CD14-positive monocyte (primary cell): ENCODE results near the gene LINGO4. TPM values are rescaled to one million over a fixed set of nuclear protein-coding genes. Genes with fewer than 3 reads are reported as not detected.

Experiments used
- DNase-seq, 3 donors: peaks; one replicate each; pipeline ENCODE4 v3.0.0-alpha.2; 2011 to 2022
- H2AFZ ChIP-seq: 2 replicates; pipeline ENCODE4 v1.6.0; 2012; ENCODE audit warnings: mild to moderate bottlenecking, low read depth, low read length, inconsistent platforms; ENCODE audit not compliant: insufficient read depth, poor library complexity, severe bottlenecking
- H3K27ac ChIP-seq, 2 donors: 1 replicate in 1 of 2; 2 replicates in 1 of 2; pipeline ENCODE4 v1.5.1; 2012 to 2013; ENCODE audit warnings: low read length in 2 of 2, control low read depth in 1 of 2, inconsistent platforms in 1 of 2, low read depth in 1 of 2, mild to moderate bottlenecking in 1 of 2
- H3K27me3 ChIP-seq, 2 donors: one replicate each; pipeline versions ENCODE4 v1.6.0 to v1.6.1; 2011 to 2013; ENCODE audit warnings: low read length in 2 of 2; ENCODE audit not compliant: control insufficient read depth in 2 of 2, insufficient read depth in 2 of 2
- H3K36me3 ChIP-seq, 2 donors: replicated peaks in 1 of 2; 1 replicate in 1 of 2; 2 replicates in 1 of 2; pipeline versions ENCODE4 v1.5.1 to v1.6.1; 2012 to 2013; ENCODE audit warnings: low read length in 2 of 2, control low read depth in 1 of 2, inconsistent platforms in 1 of 2, mild to moderate bottlenecking in 1 of 2; ENCODE audit not compliant: insufficient read depth in 2 of 2, control insufficient read depth in 1 of 2
- H3K4me1 ChIP-seq, 2 donors: 1 replicate in 1 of 2; 2 replicates in 1 of 2; pipeline versions ENCODE4 v1.5.1 to v1.6.1; 2012 to 2013; ENCODE audit warnings: low read length in 2 of 2, control low read depth in 1 of 2, inconsistent platforms in 1 of 2, mild to moderate bottlenecking in 1 of 2, moderate library complexity in 1 of 2; ENCODE audit not compliant: insufficient read depth in 2 of 2, control insufficient read depth in 1 of 2
- H3K4me2 ChIP-seq: replicated peaks from 2 replicates; pipeline ENCODE3; 2012; ENCODE audit warnings: low read length, moderate library complexity, mild to moderate bottlenecking; ENCODE audit not compliant: poor library complexity, severe bottlenecking; ENCODE audit errors: extremely low read depth
- H3K4me3 ChIP-seq, 3 experiments: fragments of 200-600 bp in 1 of 3; sonication (generic) in 1 of 3; replicated peaks in 1 of 3; 1 replicate in 2 of 3; 2 replicates in 1 of 3; pipeline ENCODE4 v1.5.1; 2011 to 2013; ENCODE audit warnings: low read length in 3 of 3, mild to moderate bottlenecking in 3 of 3, control low read depth in 2 of 3, low read depth in 2 of 3, inconsistent platforms in 1 of 3, moderate library complexity in 1 of 3
- H3K79me2 ChIP-seq: 2 replicates; pipeline ENCODE4 v1.6.0; 2012; ENCODE audit warnings: mild to moderate bottlenecking, control low read depth, inconsistent platforms, low read length, moderate library complexity; ENCODE audit not compliant: insufficient read depth
- H3K9ac ChIP-seq: 2 replicates; pipeline ENCODE4 v1.6.0; 2017; ENCODE audit warnings: low read length, mild to moderate bottlenecking; ENCODE audit not compliant: insufficient read depth, poor library complexity, severe bottlenecking
- H3K9me3 ChIP-seq, 2 donors: replicated peaks in 1 of 2; 1 replicate in 1 of 2; 2 replicates in 1 of 2; pipeline versions ENCODE4 v1.5.1 to v1.6.1; 2012 to 2013; ENCODE audit warnings: low read length in 2 of 2, control low read depth in 1 of 2; ENCODE audit not compliant: control insufficient read depth in 1 of 2, insufficient read depth in 1 of 2
- H4K20me1 ChIP-seq: 2 replicates; pipeline ENCODE4 v1.6.0; 2012; ENCODE audit warnings: mild to moderate bottlenecking, low read length, control low read depth, moderate library complexity; ENCODE audit not compliant: insufficient read depth
- H3K27ac Mint-ChIP-seq, 7 donors: one replicate each; pipeline ENCODE4 v1.8.0; 2020; ENCODE audit warnings: mild to moderate bottlenecking in 7 of 7, mixed read lengths in 7 of 7, moderate library complexity in 6 of 7, inconsistent platforms in 2 of 7
- H3K27me3 Mint-ChIP-seq, 3 donors: one replicate each; pipeline ENCODE4 v1.8.0; 2021 to 2022; ENCODE audit warnings: low read depth in 3 of 3, mild to moderate bottlenecking in 3 of 3, mixed read lengths in 3 of 3, moderate library complexity in 3 of 3, inconsistent platforms in 1 of 3
- H3K36me3 Mint-ChIP-seq, 2 donors: one replicate each; pipeline ENCODE4 v1.8.0; 2020; ENCODE audit warnings: mixed read lengths in 2 of 2, inconsistent platforms in 1 of 2, mild to moderate bottlenecking in 1 of 2
- H3K4me1 Mint-ChIP-seq: one replicate; pipeline ENCODE4 v1.8.0; 2020; ENCODE audit warnings: mild to moderate bottlenecking, mixed read lengths
- H3K4me3 Mint-ChIP-seq, 2 donors: one replicate each; pipeline ENCODE4 v1.8.0; 2020; ENCODE audit warnings: mild to moderate bottlenecking in 2 of 2, mixed read lengths in 2 of 2, moderate library complexity in 1 of 2
- H3K9me3 Mint-ChIP-seq, 7 donors: one replicate each; pipeline ENCODE4 v1.8.0; 2020 to 2022; ENCODE audit warnings: mixed read lengths in 7 of 7, mild to moderate bottlenecking in 6 of 7, moderate library complexity in 6 of 7, inconsistent platforms in 2 of 7
- WGBS: methylation state at CpG from one replicate; pipeline ENCODE4 v1.1.5; 2013; ENCODE audit warnings: missing lambda C conversion rate; ENCODE audit not compliant: insufficient coverage; 5-methylcytosine and 5-hydroxymethylcytosine counted together
- intact Hi-C, 2 donors: fragments of 100-400 bp; cut with micrococcal nuclease; formaldehyde crosslinking; loops; one replicate each; pipeline versions ENCODE4 v1.15.0 to v1.15.1; 2023
- polyA minus RNA-seq: library from RNA; depleted of rRNA, polyadenylated mRNA; stranded (reverse); fragments of >200 nt; gene quantifications from 2 replicates; pipeline ENCODE4 v1.2.3, GENCODE V29; 2012
- polyA plus RNA-seq, 3 donors: library from polyadenylated mRNA; depleted of rRNA in 1 of 3; unstranded in 2 of 3; stranded (reverse) in 1 of 3; fragments of 300-500 nt in 2 of 3; fragments of >200 nt in 1 of 3; fragmentation: Illumina TruSeq in 2 of 3; gene quantifications; 1 replicate in 2 of 3; 2 replicates in 1 of 3; pipeline ENCODE4 v1.2.3, GENCODE V29; 2012 to 2021
- total RNA-seq, 12 experiments: library from RNA in 1 of 12; stranded (reverse) in 1 of 12; fragments of 120-200 nt in 1 of 12; gene quantifications; one replicate each; pipeline ENCODE4 v1.2.4 and lab custom pipeline; 2013 to 2026; ENCODE audit warnings: mixed read lengths in 6 of 12, inconsistent platforms in 1 of 12
- TF ChIP-seq, protein P1 (sequence below): fragments of 200-600 bp; IDR thresholded peaks from one replicate; pipeline ENCODE4 v1.8.0; 2022; ENCODE audit warnings: antibody characterized with exemption, mild to moderate bottlenecking

LINGO4 gene, protein sequence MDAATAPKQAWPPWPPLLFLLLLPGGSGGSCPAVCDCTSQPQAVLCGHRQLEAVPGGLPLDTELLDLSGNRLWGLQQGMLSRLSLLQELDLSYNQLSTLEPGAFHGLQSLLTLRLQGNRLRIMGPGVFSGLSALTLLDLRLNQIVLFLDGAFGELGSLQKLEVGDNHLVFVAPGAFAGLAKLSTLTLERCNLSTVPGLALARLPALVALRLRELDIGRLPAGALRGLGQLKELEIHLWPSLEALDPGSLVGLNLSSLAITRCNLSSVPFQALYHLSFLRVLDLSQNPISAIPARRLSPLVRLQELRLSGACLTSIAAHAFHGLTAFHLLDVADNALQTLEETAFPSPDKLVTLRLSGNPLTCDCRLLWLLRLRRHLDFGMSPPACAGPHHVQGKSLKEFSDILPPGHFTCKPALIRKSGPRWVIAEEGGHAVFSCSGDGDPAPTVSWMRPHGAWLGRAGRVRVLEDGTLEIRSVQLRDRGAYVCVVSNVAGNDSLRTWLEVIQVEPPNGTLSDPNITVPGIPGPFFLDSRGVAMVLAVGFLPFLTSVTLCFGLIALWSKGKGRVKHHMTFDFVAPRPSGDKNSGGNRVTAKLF
- not detected for total RNA-seq (2013)
- polyA plus RNA-seq (not detected), polyA minus RNA-seq (not detected in 2 replicates), total RNA-seq (lab: John Stamatoyannopoulos, UW) (0 to 0.46 (median 0) reads per million in 11 experiments)

DNA sequence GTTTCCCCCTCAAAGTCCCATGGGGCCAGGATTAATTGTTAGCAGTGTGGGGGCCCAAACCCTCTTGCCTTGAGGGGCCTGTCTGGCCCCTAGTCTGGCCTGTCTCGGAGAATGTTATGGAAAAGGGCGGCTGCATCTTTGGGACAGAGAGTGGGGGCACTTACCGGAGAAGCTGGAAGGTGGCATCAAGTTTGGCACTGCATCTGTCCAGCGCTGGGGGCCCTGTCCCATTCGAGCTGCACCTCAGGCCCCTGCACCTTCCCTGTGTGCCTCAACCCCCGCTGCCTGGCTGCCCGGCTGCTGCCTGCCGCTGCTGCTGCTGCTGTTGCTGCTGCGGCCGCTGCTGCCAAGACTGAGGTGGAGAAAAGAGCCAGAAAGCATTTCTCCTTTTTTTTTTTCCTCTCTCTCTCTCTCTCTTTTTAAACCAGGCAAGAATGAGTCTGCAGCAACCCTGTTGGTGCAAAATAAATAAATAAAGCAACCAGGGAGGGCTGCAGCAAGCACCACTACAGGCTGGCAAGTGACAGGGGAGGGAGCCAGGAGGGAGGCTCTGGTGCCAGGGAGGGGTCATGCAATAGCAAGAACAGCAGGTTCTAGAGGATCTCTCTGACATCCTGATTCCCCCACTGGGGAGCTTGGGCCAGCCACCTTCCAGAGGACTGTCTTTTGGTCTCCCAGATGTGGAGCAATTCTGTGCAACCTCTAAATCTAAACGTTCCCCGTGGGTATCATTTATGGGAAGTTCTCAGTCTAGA lies at the start of gene LINGO4:
Gene LINGO4, minus strand, starts transcription at position 354 of the 755 bp plus-strand sequence. CDS start 2,715 bp downstream, outside the sequence.
- Histone ChIP-seq H3K27me3 (peaks cover 2 to 9% of the 10 kb centered on the region in 2 donors), H3K79me2 (no peaks in the 10 kb centered on the region), H3K9ac (no peak within 1 kb of the TSS), H3K4me1 (peaks cover 0 to 6% of the 10 kb centered on the region in 2 donors), H3K4me2 (no peak within 1 kb of the TSS), H3K36me3 (no peaks in the 10 kb centered on the region), H3K4me3 (no peak within 1 kb of the TSS), H3K9me3 (no peaks in the 10 kb centered on the region), H3K27ac (no peak within 1 kb of the TSS), H2AFZ (no peak within 1 kb of the TSS), H4K20me1 (no peaks in the 10 kb centered on the region)
- intact Hi-C loops, result no loop called here
- WGBS, result 93% methylated on average over 10 of the region's 12 CpGs
- Mint-ChIP-seq H3K27me3 (peaks cover 22 to 28% (median 25%) of the 10 kb centered on the region in 3 donors), H3K36me3 (no peaks in the 10 kb centered on the region), H3K27ac (no peak within 1 kb of the TSS), H3K4me3 (peak within 1 kb of the TSS in 1 of 2 donors; percentile 4), H3K4me1 (peaks cover 16% of the 10 kb centered on the region), H3K9me3 (no peaks in the 10 kb centered on the region)
- TF ChIP-seq, protein P1, sequence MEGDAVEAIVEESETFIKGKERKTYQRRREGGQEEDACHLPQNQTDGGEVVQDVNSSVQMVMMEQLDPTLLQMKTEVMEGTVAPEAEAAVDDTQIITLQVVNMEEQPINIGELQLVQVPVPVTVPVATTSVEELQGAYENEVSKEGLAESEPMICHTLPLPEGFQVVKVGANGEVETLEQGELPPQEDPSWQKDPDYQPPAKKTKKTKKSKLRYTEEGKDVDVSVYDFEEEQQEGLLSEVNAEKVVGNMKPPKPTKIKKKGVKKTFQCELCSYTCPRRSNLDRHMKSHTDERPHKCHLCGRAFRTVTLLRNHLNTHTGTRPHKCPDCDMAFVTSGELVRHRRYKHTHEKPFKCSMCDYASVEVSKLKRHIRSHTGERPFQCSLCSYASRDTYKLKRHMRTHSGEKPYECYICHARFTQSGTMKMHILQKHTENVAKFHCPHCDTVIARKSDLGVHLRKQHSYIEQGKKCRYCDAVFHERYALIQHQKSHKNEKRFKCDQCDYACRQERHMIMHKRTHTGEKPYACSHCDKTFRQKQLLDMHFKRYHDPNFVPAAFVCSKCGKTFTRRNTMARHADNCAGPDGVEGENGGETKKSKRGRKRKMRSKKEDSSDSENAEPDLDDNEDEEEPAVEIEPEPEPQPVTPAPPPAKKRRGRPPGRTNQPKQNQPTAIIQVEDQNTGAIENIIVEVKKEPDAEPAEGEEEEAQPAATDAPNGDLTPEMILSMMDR, result no peak
- DNase-seq, result no peak

DNA sequence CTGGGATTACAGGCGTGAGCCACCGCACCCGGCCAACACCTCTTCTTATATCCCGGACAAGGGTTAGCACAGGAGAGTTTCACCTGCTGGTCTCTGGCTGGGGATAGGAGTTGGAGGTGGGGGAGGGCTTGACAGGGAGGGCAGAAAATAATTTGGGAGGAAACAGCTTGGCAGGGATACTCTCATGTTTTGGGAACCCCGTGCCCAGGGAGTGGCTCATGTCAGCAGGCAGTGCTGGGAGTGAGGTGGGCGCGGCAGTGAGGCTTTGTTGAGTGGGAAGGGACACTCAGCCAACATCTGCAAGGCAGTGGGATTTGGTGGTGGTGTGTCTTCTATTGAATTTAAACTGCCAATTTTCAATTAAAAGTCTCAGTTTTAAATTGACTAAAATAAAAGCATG lies 49.4 kb upstream of the LINGO4 start:
- H3K36me3 Mint-ChIP-seq, result no peaks in the 10 kb centered on the region
- Histone ChIP-seq H3K9ac (no peak overlapping the region), H3K27ac (no peak overlapping the region), H3K4me2 (no peak overlapping the region), H4K20me1 (no peaks in the 10 kb centered on the region), H3K4me3 (no peak overlapping the region), H2AFZ (no peak overlapping the region), H3K9me3 (no peaks in the 10 kb centered on the region), H3K79me2 (no peaks in the 10 kb centered on the region), H3K4me1 (peaks cover 31 to 35% of the 10 kb centered on the region in 2 donors), H3K27me3 (peaks cover 0 to 8% of the 10 kb centered on the region in 2 donors), H3K36me3 (no peaks in the 10 kb centered on the region)
- peaks cover 2 to 12% (median 9%) of the 10 kb centered on the region in 3 donors for H3K27me3 Mint-ChIP-seq
- H3K4me1 Mint-ChIP-seq, result peaks cover 40% of the 10 kb centered on the region
- peak overlapping the region in 1 of 7 donors; percentile 66 for H3K27ac Mint-ChIP-seq
- TF ChIP-seq, protein P1, result no peak
- no peak for DNase-seq
- peaks cover 0 to 8% (median 1%) of the 10 kb centered on the region in 7 donors for H3K9me3 Mint-ChIP-seq
- intact Hi-C loops, result no loop called here
- 98% methylated on average over 7 of the region's 7 CpGs for WGBS
- no peak overlapping the region for H3K4me3 Mint-ChIP-seq
